ENCODE data around the gene CMTM5. TPM values are rescaled to one million over a fixed set of nuclear protein-coding genes. Genes with fewer than 3 reads are reported as not detected.

Gene CMTM5
- total and polyA plus RNA-seq, 2 donors (not counting 3 experiments of a cell fraction or from before 2014, with no cell fraction given): not detected

DNA sequence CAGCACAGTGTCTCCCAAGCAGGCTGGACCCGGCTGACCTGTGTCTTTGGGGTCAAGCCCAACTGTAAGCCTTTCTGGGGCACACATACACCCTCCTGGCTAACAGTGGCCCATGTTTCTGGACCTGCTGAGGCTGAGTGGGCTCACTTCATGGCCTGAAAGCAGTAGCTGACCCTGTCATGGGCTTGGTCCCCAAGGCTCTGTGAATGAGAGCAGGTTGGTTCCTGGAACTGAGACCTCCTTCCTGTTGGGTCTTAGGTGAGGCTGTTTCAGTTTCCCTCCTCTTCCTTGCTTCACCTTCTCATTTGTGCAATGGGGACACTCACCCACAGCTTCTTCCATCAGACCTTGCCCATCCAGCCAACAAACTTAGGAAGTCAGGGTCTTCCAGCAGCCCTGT, 5.0 kb upstream of the CMTM5 start:
- intact Hi-C loops (cut with micrococcal nuclease): no loop called here
- Histone ChIP-seq H3K9me1 (replicated peaks; ENCODE audit: control insufficient read depth, extremely low read depth, insufficient read depth, low read length) (no peaks in the 10 kb centered on the region), H3K79me2 (ENCODE audit: control insufficient read depth, insufficient read depth, low read length) (no peaks in the 10 kb centered on the region), H3K4me2 (ENCODE audit: insufficient read depth, low read length) (no peak overlapping the region), H4K20me1 (replicated peaks; ENCODE audit: control insufficient read depth, extremely low read depth, insufficient read depth, low read length) (no peaks in the 10 kb centered on the region), H3K9ac (replicated peaks; ENCODE audit: extremely low read depth, insufficient read depth, low read length) (no peak overlapping the region), H3K27ac (ENCODE audit: insufficient read depth, low read depth, low read length) (no peak overlapping the region), H3K36me3 (ENCODE audit: control insufficient read depth in 2 of 2, extremely low read depth in 1 of 2, insufficient read depth in 2 of 2, low read length in 2 of 2) (no peaks in the 10 kb centered on the region), H3K9me3 (replicated peaks; ENCODE audit: control insufficient read depth, insufficient read depth, low read length) (no peaks in the 10 kb centered on the region), H3K4me1 (ENCODE audit: control insufficient read depth, extremely low read depth, insufficient read depth, low read length) (no peaks in the 10 kb centered on the region), H3K27me3 (ENCODE audit: control insufficient read depth in 2 of 2, insufficient read depth in 2 of 2, low read length in 2 of 2) (peaks cover 13 to 18% of the 10 kb centered on the region in 2 experiments), H3K4me3 (replicated peaks in 1 of 3; ENCODE audit: insufficient read depth in 1 of 3, low read depth in 1 of 3, low read length in 3 of 3) (no peak overlapping the region), H2AFZ (ENCODE audit: low read depth, low read length) (no peak overlapping the region)
- no TSS peak for BruUV-seq (replicated peaks)
- ChIA-PET CTCF (no interaction called here), POLR2A (no interaction called here)
- dilution Hi-C loops (cut with MboI; ENCODE audit: extremely low pct_ligation_motif_present, low sequenced_read_pairs): no loop called here
- DNase-seq (ENCODE audit: low read depth, low spot score) (no peak), FAIRE-seq (no peak)
- TF ChIP-seq, protein P1, sequence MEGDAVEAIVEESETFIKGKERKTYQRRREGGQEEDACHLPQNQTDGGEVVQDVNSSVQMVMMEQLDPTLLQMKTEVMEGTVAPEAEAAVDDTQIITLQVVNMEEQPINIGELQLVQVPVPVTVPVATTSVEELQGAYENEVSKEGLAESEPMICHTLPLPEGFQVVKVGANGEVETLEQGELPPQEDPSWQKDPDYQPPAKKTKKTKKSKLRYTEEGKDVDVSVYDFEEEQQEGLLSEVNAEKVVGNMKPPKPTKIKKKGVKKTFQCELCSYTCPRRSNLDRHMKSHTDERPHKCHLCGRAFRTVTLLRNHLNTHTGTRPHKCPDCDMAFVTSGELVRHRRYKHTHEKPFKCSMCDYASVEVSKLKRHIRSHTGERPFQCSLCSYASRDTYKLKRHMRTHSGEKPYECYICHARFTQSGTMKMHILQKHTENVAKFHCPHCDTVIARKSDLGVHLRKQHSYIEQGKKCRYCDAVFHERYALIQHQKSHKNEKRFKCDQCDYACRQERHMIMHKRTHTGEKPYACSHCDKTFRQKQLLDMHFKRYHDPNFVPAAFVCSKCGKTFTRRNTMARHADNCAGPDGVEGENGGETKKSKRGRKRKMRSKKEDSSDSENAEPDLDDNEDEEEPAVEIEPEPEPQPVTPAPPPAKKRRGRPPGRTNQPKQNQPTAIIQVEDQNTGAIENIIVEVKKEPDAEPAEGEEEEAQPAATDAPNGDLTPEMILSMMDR (IDR thresholded peaks at IDR 0.05; ENCODE audit: extremely low read depth in 1 of 2, insufficient read depth in 1 of 2, low read depth in 1 of 2, low read length in 2 of 2): no peak
- TF ChIP-seq GATA2 (IDR thresholded peaks at IDR 0.05; ENCODE audit: insufficient read depth, insufficient read length, low read depth, low read length) (no peak), EZH2 (IDR thresholded peaks at IDR 0.05; ENCODE audit: borderline replicate concordance, low read depth, low read length, severe bottlenecking) (no peak), FOS (IDR thresholded peaks at IDR 0.05; ENCODE audit: borderline replicate concordance, insufficient read depth, low read length) (no peak), MYC (IDR thresholded peaks at IDR 0.05; ENCODE audit: low read depth, low read length) (no peak), JUN (IDR thresholded peaks at IDR 0.05; ENCODE audit: borderline replicate concordance, insufficient read depth, insufficient read length, low read depth) (no peak), POLR2AphosphoS5 (IDR thresholded peaks at IDR 0.05; ENCODE audit: insufficient read depth, low read depth, low read length) (no peak), POLR2A (IDR thresholded peaks at IDR 0.05; ENCODE audit: low read depth, low read length) (no peak)
- TF ChIP-seq, protein P2, sequence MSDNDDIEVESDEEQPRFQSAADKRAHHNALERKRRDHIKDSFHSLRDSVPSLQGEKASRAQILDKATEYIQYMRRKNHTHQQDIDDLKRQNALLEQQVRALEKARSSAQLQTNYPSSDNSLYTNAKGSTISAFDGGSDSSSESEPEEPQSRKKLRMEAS (IDR thresholded peaks at IDR 0.05; ENCODE audit: insufficient read depth, insufficient read length): no peak
